A172 (cell line): ENCODE results near the gene LIMS1. TPM values are rescaled to one million over a fixed set of nuclear protein-coding genes. Genes with fewer than 3 reads are reported as not detected.
"Not testable (repeated sequence)": the region's sequence is repeated elsewhere in the genome, so short reads cannot be mapped to it uniquely, and the experiment has no call there.

Source experiments
- DNase-seq: peaks from one replicate; pipeline ENCODE4 v3.0.0-alpha.2; 2015; ENCODE audit warnings: low spot score
- total RNA-seq: library from RNA; depleted of rRNA; stranded (reverse); fragments of >200 nt; shearing (Covaris generic); gene quantifications from 2 replicates; pipeline ENCODE4 v1.2.3, GENCODE V29; 2014

Gene LIMS1
- total RNA-seq, 1 experiment from 2014 or later, result 53.8 TPM

- DNase-seq, result no peak
Observed at GRCh38 chr2:108586116-108586515, 51.8 kb downstream of the LIMS1 start.

- peak; percentile 51 for DNase-seq
Observed at GRCh38 chr2:108586631-108587030, 52.4 kb downstream of the LIMS1 start.

GRCh38 chr2:108587621-108588020 lies 53.4 kb downstream of the LIMS1 start:
- DNase-seq, result peak; percentile 86

GRCh38 chr2:108588070-108588668 lies 53.9 kb downstream of the LIMS1 start:
- DNase-seq, result no peak

GRCh38 chr2:108589372-108589771 lies 55.1 kb downstream of the LIMS1 start:
- DNase-seq, result no peak

- no peak for DNase-seq
Observed at GRCh38 chr2:108589781-108590180, 55.5 kb downstream of the LIMS1 start.

GRCh38 chr2:108591163-108591562 lies 56.9 kb downstream of the LIMS1 start:
- DNase-seq, result no peak

- peak; percentile 96 for DNase-seq
Observed at GRCh38 chr2:108593547-108594098, 59.4 kb downstream of the LIMS1 start.

GRCh38 chr2:108594132-108594981 lies 60.1 kb downstream of the LIMS1 start:
- peak; percentile 97 for DNase-seq

GRCh38 chr2:108594982-108595464 lies 60.8 kb downstream of the LIMS1 start:
- peak; percentile 100 for DNase-seq

- DNase-seq, result peak; percentile 55
Observed at GRCh38 chr2:108595771-108596170, 61.5 kb downstream of the LIMS1 start.

GRCh38 chr2:108597105-108597744 lies 63.0 kb downstream of the LIMS1 start:
- DNase-seq, result peak; percentile 71

- not testable (repeated sequence) for DNase-seq
Observed at GRCh38 chr2:108601199-108601598, 66.9 kb downstream of the LIMS1 start.

- DNase-seq, result no peak
Observed at GRCh38 chr2:108602422-108602821, 68.2 kb downstream of the LIMS1 start.

- no peak for DNase-seq
Observed at GRCh38 chr2:108604196-108604595, 69.9 kb downstream of the LIMS1 start.

GRCh38 chr2:108605947-108606346 lies 71.7 kb downstream of the LIMS1 start:
- no peak for DNase-seq

GRCh38 chr2:108607706-108608301 lies 73.5 kb downstream of the LIMS1 start:
- DNase-seq, result no peak

- DNase-seq, result no peak
Observed at GRCh38 chr2:108611021-108611420, 76.8 kb downstream of the LIMS1 start.

- DNase-seq, result no peak
Observed at GRCh38 chr2:108612153-108612513, 77.9 kb downstream of the LIMS1 start.

- DNase-seq, result no peak
Observed at GRCh38 chr2:108612514-108613183, 78.4 kb downstream of the LIMS1 start.
